ENCODE measurements around the gene CPA5.
A peak's percentile ranks its signal among the peaks of the same experiment; 100 is the strongest.

The CPA5 gene

GRCh38 chr7:130360518-130360917, 15.9 kb downstream of the CPA5 start:
- H3K27me3 ChIP-seq (replicated peaks in 2 of 5; ENCODE audit: control insufficient read depth in 4 of 5, insufficient read depth in 5 of 5, low read length in 4 of 5) = no peaks in the 10 kb centered on the region
- H3K27ac ChIP-seq (ENCODE audit: insufficient read depth in 1 of 2, low read depth in 1 of 2, low read length in 2 of 2, poor library complexity in 1 of 2, severe bottlenecking in 2 of 2) = no peak overlapping the region
- H3K4me3 ChIP-seq (ENCODE audit: control insufficient read depth in 1 of 7, extremely low read depth in 1 of 7, insufficient read depth in 4 of 7, low read depth in 2 of 7, low read length in 6 of 7) = no peak overlapping the region
- POLR2A ChIA-PET = no interaction called here
- DNase-seq = no peak
- peaks cover 0 to 15% (median 7%) of the 10 kb centered on the region in 4 experiments for H3K4me1 ChIP-seq (ENCODE audit: control extremely low read depth in 1 of 4, control insufficient read depth in 4 of 4, insufficient read depth in 4 of 4, low read length in 3 of 4)
- WGBS (ENCODE audit: insufficient coverage) = 100% methylated on average over 1 of the region's 3 CpGs
- CTCF ChIA-PET = interaction anchor here (0.6 kb wide), 1 partner anchor 20 kb away, joined by 3 read pairs; no protein-coding TSS in a partner anchor
- H3K9me3 ChIP-seq (ENCODE audit: control extremely low read depth in 1 of 5, control insufficient read depth in 4 of 5, insufficient read depth in 2 of 5, low read depth in 1 of 5, low read length in 4 of 5) = peaks cover 0 to 23% (median 10%) of the 10 kb centered on the region in 5 experiments
- no peaks in the 10 kb centered on the region for H3K36me3 ChIP-seq (ENCODE audit: control insufficient read depth in 4 of 4, insufficient read depth in 4 of 4, low read length in 3 of 4)

GRCh38 chr7:130361681-130362080, 17.1 kb downstream of the CPA5 start:
- ChIA-PET POLR2A (no interaction called here), CTCF (no interaction called here)
- DNase-seq = no peak
- over 99% methylated on average over 7 of the region's 7 CpGs for WGBS (ENCODE audit: insufficient coverage)
- Histone ChIP-seq H3K4me3 (ENCODE audit: control insufficient read depth in 1 of 7, extremely low read depth in 1 of 7, insufficient read depth in 4 of 7, low read depth in 2 of 7, low read length in 6 of 7) (no peak overlapping the region), H3K9me3 (ENCODE audit: control extremely low read depth in 1 of 5, control insufficient read depth in 4 of 5, insufficient read depth in 2 of 5, low read depth in 1 of 5, low read length in 4 of 5) (peaks cover 0 to 23% (median 10%) of the 10 kb centered on the region in 5 experiments), H3K27me3 (replicated peaks in 2 of 5; ENCODE audit: control insufficient read depth in 4 of 5, insufficient read depth in 5 of 5, low read length in 4 of 5) (no peaks in the 10 kb centered on the region), H3K4me1 (ENCODE audit: control extremely low read depth in 1 of 4, control insufficient read depth in 4 of 4, insufficient read depth in 4 of 4, low read length in 3 of 4) (peaks cover 0 to 7% (median 3%) of the 10 kb centered on the region in 4 experiments), H3K36me3 (ENCODE audit: control insufficient read depth in 4 of 4, insufficient read depth in 4 of 4, low read length in 3 of 4) (no peaks in the 10 kb centered on the region), H3K27ac (ENCODE audit: insufficient read depth in 1 of 2, low read depth in 1 of 2, low read length in 2 of 2, poor library complexity in 1 of 2, severe bottlenecking in 2 of 2) (no peak overlapping the region)

GRCh38 chr7:130362251-130362816, 17.7 kb downstream of the CPA5 start:
- H3K4me3 ChIP-seq (ENCODE audit: control insufficient read depth in 1 of 7, extremely low read depth in 1 of 7, insufficient read depth in 4 of 7, low read depth in 2 of 7, low read length in 6 of 7) = no peak overlapping the region
- ChIA-PET POLR2A (no interaction called here), CTCF (no interaction called here)
- peaks cover 0 to 23% (median 10%) of the 10 kb centered on the region in 5 experiments for H3K9me3 ChIP-seq (ENCODE audit: control extremely low read depth in 1 of 5, control insufficient read depth in 4 of 5, insufficient read depth in 2 of 5, low read depth in 1 of 5, low read length in 4 of 5)
- no peak for DNase-seq
- WGBS (ENCODE audit: insufficient coverage) = 94% methylated on average over 8 of the region's 10 CpGs
- H3K36me3 ChIP-seq (ENCODE audit: control insufficient read depth in 4 of 4, insufficient read depth in 4 of 4, low read length in 3 of 4) = no peaks in the 10 kb centered on the region
- no peaks in the 10 kb centered on the region for H3K27me3 ChIP-seq (replicated peaks in 2 of 5; ENCODE audit: control insufficient read depth in 4 of 5, insufficient read depth in 5 of 5, low read length in 4 of 5)
- H3K4me1 ChIP-seq (ENCODE audit: control extremely low read depth in 1 of 4, control insufficient read depth in 4 of 4, insufficient read depth in 4 of 4, low read length in 3 of 4) = peaks cover 0 to 9% (median 6%) of the 10 kb centered on the region in 4 experiments
- no peak overlapping the region for H3K27ac ChIP-seq (ENCODE audit: insufficient read depth in 1 of 2, low read depth in 1 of 2, low read length in 2 of 2, poor library complexity in 1 of 2, severe bottlenecking in 2 of 2)

- peak in 1 of 3 donors; percentile 14 for DNase-seq
- H3K27ac ChIP-seq (ENCODE audit: insufficient read depth in 1 of 2, low read depth in 1 of 2, low read length in 2 of 2, poor library complexity in 1 of 2, severe bottlenecking in 2 of 2) = no peak overlapping the region
- H3K9me3 ChIP-seq (ENCODE audit: control extremely low read depth in 1 of 5, control insufficient read depth in 4 of 5, insufficient read depth in 2 of 5, low read depth in 1 of 5, low read length in 4 of 5) = peaks cover 0 to 23% (median 10%) of the 10 kb centered on the region in 5 experiments
- H3K36me3 ChIP-seq (ENCODE audit: control insufficient read depth in 4 of 4, insufficient read depth in 4 of 4, low read length in 3 of 4) = no peaks in the 10 kb centered on the region
- 89% methylated on average over 7 of the region's 8 CpGs for WGBS (ENCODE audit: insufficient coverage)
- POLR2A ChIA-PET = no interaction called here
- H3K4me3 ChIP-seq (ENCODE audit: control insufficient read depth in 1 of 7, extremely low read depth in 1 of 7, insufficient read depth in 4 of 7, low read depth in 2 of 7, low read length in 6 of 7) = no peak overlapping the region
- no peaks in the 10 kb centered on the region for H3K27me3 ChIP-seq (replicated peaks in 2 of 5; ENCODE audit: control insufficient read depth in 4 of 5, insufficient read depth in 5 of 5, low read length in 4 of 5)
- CTCF ChIA-PET = no interaction called here
- H3K4me1 ChIP-seq (ENCODE audit: control extremely low read depth in 1 of 4, control insufficient read depth in 4 of 4, insufficient read depth in 4 of 4, low read length in 3 of 4) = peaks cover 0 to 18% (median 15%) of the 10 kb centered on the region in 4 experiments
These were observed 18.6 kb downstream of the CPA5 start for GRCh38 chr7:130363026-130363847.

DNA sequence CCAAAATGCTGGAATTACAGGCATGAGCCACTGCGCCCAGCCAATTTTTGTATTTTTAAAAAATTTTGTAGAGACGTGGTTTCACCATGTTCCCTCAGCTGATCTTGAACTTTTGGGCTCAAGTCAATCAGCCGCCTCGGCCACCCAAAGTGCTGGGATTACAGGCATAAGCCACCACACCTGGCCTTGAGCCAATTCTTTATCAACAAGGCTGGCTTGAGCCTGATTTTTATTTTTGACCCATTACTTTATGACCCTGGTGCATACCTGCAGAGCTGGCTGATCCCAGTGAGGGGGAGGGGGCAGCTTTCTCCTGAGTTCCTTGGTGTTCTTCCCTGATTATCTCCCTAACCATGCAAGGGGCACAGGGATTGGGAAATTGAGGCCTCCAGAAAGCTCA, 19.8 kb downstream of the CPA5 start:
- POLR2A ChIA-PET = no interaction called here
- Histone ChIP-seq H3K36me3 (ENCODE audit: control insufficient read depth in 4 of 4, insufficient read depth in 4 of 4, low read length in 3 of 4) (no peaks in the 10 kb centered on the region), H3K4me1 (ENCODE audit: control extremely low read depth in 1 of 4, control insufficient read depth in 4 of 4, insufficient read depth in 4 of 4, low read length in 3 of 4) (peaks cover 0 to 30% (median 27%) of the 10 kb centered on the region in 4 experiments), H3K27ac (ENCODE audit: insufficient read depth in 1 of 2, low read depth in 1 of 2, low read length in 2 of 2, poor library complexity in 1 of 2, severe bottlenecking in 2 of 2) (no peak overlapping the region), H3K4me3 (ENCODE audit: control insufficient read depth in 1 of 7, extremely low read depth in 1 of 7, insufficient read depth in 4 of 7, low read depth in 2 of 7, low read length in 6 of 7) (no peak overlapping the region), H3K9me3 (ENCODE audit: control extremely low read depth in 1 of 5, control insufficient read depth in 4 of 5, insufficient read depth in 2 of 5, low read depth in 1 of 5, low read length in 4 of 5) (peaks cover 0 to 12% (median 3%) of the 10 kb centered on the region in 5 experiments), H3K27me3 (replicated peaks in 2 of 5; ENCODE audit: control insufficient read depth in 4 of 5, insufficient read depth in 5 of 5, low read length in 4 of 5) (no peaks in the 10 kb centered on the region)
- DNase-seq = no peak
- CTCF ChIA-PET = no interaction called here
- WGBS (ENCODE audit: insufficient coverage) = 98% methylated on average over 4 of the region's 4 CpGs

GRCh38 chr7:130365088-130365487, 20.5 kb downstream of the CPA5 start:
- H3K9me3 ChIP-seq (ENCODE audit: control extremely low read depth in 1 of 5, control insufficient read depth in 4 of 5, insufficient read depth in 2 of 5, low read depth in 1 of 5, low read length in 4 of 5) = peaks cover 0 to 7% (median 2%) of the 10 kb centered on the region in 5 experiments
- ChIA-PET CTCF (no interaction called here), POLR2A (no interaction called here)
- no peaks in the 10 kb centered on the region for H3K27me3 ChIP-seq (replicated peaks in 2 of 5; ENCODE audit: control insufficient read depth in 4 of 5, insufficient read depth in 5 of 5, low read length in 4 of 5)
- H3K36me3 ChIP-seq (ENCODE audit: control insufficient read depth in 4 of 4, insufficient read depth in 4 of 4, low read length in 3 of 4) = no peaks in the 10 kb centered on the region
- DNase-seq = no peak
- H3K27ac ChIP-seq (ENCODE audit: insufficient read depth in 1 of 2, low read depth in 1 of 2, low read length in 2 of 2, poor library complexity in 1 of 2, severe bottlenecking in 2 of 2) = no peak overlapping the region
- 95% methylated on average over 2 of the region's 2 CpGs for WGBS (ENCODE audit: insufficient coverage)
- H3K4me1 ChIP-seq (ENCODE audit: control extremely low read depth in 1 of 4, control insufficient read depth in 4 of 4, insufficient read depth in 4 of 4, low read length in 3 of 4) = peaks cover 0 to 36% (median 34%) of the 10 kb centered on the region in 4 experiments
- H3K4me3 ChIP-seq (ENCODE audit: control insufficient read depth in 1 of 7, extremely low read depth in 1 of 7, insufficient read depth in 4 of 7, low read depth in 2 of 7, low read length in 6 of 7) = no peak overlapping the region
